Keratinocyte (primary cell): Measurements from ENCODE around the gene MGAT3. TPM values are rescaled to one million over a fixed set of nuclear protein-coding genes. Genes with fewer than 3 reads are reported as not detected.

Experiments
- DNase-seq: peaks from one replicate; pipeline ENCODE4 v3.0.0-alpha.2; 2011; ENCODE audit warnings: low read depth, missing footprints, low spot score
- FAIRE-seq: peaks from 2 replicates; lab custom pipeline; 2011; peaks lifted over from hg19 to GRCh38; lab: Jason Lieb, UNC
- H2AFZ ChIP-seq: 2 replicates; pipeline ENCODE4 v1.6.0; 2012; ENCODE audit warnings: low read length, control low read depth, inconsistent platforms; ENCODE audit not compliant: control insufficient read depth
- H3K27ac ChIP-seq: 2 replicates; pipeline ENCODE4 v1.5.1; 2011; ENCODE audit warnings: low read length; ENCODE audit not compliant: control insufficient read depth, insufficient read depth
- H3K27me3 ChIP-seq: 3 replicates; pipeline ENCODE4 v1.6.0; 2011; ENCODE audit warnings: low read length; ENCODE audit not compliant: control insufficient read depth, insufficient read depth; ENCODE audit errors: extremely low read depth
- H3K36me3 ChIP-seq, 2 experiments: 2 replicates in 1 of 2; 3 replicates in 1 of 2; pipeline ENCODE4 v1.5.1; 2011; ENCODE audit warnings: low read length in 2 of 2, mild to moderate bottlenecking in 1 of 2; ENCODE audit not compliant: control insufficient read depth in 2 of 2, insufficient read depth in 2 of 2; ENCODE audit errors: extremely low read depth in 1 of 2
- H3K4me1 ChIP-seq: 3 replicates; pipeline ENCODE4 v1.5.1; 2011; ENCODE audit warnings: low read length; ENCODE audit not compliant: control insufficient read depth, insufficient read depth; ENCODE audit errors: extremely low read depth
- H3K4me2 ChIP-seq: 3 replicates; pipeline ENCODE4 v1.6.0; 2011; ENCODE audit warnings: low read depth, low read length; ENCODE audit not compliant: control insufficient read depth, insufficient read depth; ENCODE audit errors: extremely low read depth
- H3K4me3 ChIP-seq, 3 experiments: fragments of 200-600 bp in 1 of 3; sonication (generic) in 1 of 3; 2 replicates in 2 of 3; 3 replicates in 1 of 3; pipeline ENCODE4 v1.5.1; 2011 to 2016; ENCODE audit warnings: low read length in 3 of 3, mild to moderate bottlenecking in 3 of 3, control low read depth in 2 of 3, inconsistent platforms in 1 of 3, low read depth in 1 of 3, mixed read lengths in 1 of 3, mixed run types in 1 of 3, moderate library complexity in 1 of 3; ENCODE audit not compliant: control insufficient read depth in 2 of 3, insufficient read depth in 2 of 3; ENCODE audit errors: extremely low read depth in 1 of 3
- H3K79me2 ChIP-seq: 2 replicates; pipeline ENCODE4 v1.6.0; 2012; ENCODE audit warnings: low read length; ENCODE audit not compliant: control insufficient read depth, insufficient read depth
- H3K9ac ChIP-seq: 3 replicates; pipeline ENCODE4 v1.6.0; 2011; ENCODE audit warnings: low read length; ENCODE audit not compliant: control insufficient read depth, insufficient read depth; ENCODE audit errors: extremely low read depth
- H3K9me1 ChIP-seq: 3 replicates; pipeline ENCODE4 v1.6.0; 2011; ENCODE audit warnings: low read length; ENCODE audit not compliant: control insufficient read depth, insufficient read depth; ENCODE audit errors: extremely low read depth
- H3K9me3 ChIP-seq: 2 replicates; pipeline ENCODE4 v1.5.1; 2012; ENCODE audit warnings: low read depth, low read length; ENCODE audit not compliant: control insufficient read depth
- H4K20me1 ChIP-seq: 3 replicates; pipeline ENCODE4 v1.6.0; 2011; ENCODE audit warnings: low read length; ENCODE audit not compliant: control insufficient read depth, insufficient read depth; ENCODE audit errors: extremely low read depth
- CTCF ChIP-seq, 3 experiments: IDR thresholded peaks in 1 of 3; conservative IDR thresholded peaks in 1 of 3; optimal IDR thresholded peaks in 1 of 3; 2 replicates in 2 of 3; 3 replicates in 1 of 3; pipeline versions ENCODE3 to v1.5.1; 2011; ENCODE audit warnings: low read length in 3 of 3, mild to moderate bottlenecking in 3 of 3, moderate library complexity in 2 of 3, control low read depth in 1 of 3, inconsistent platforms in 1 of 3; ENCODE audit not compliant: insufficient read depth in 2 of 3; ENCODE audit errors: extremely low read depth in 1 of 3
- EZH2 ChIP-seq: IDR thresholded peaks from one replicate; pipeline ENCODE4 v1.6.1; 2012; ENCODE audit warnings: inconsistent platforms, mild to moderate bottlenecking, low read length, moderate library complexity
- dilution Hi-C: fragments of 300-500 bp; cut with MboI; formaldehyde crosslinking; loops from one replicate; pipeline ENCODE4 v1.7.0; 2020; ENCODE audit warnings: low sequenced_read_pairs; ENCODE audit not compliant: extremely low pct_ligation_motif_present
- polyA plus RNA-seq, 5 experiments: library from polyadenylated mRNA; depleted of rRNA in 3 of 5; stranded (reverse) in 3 of 5; stranded (forward) in 1 of 5; unstranded in 1 of 5; fragments of >200 nt; gene quantifications; 1 replicate in 1 of 5; 2 replicates in 3 of 5; 3 replicates in 1 of 5; pipeline versions ENCODE4 v1.2.1 to v1.2.3, GENCODE V29; 2011 to 2012; ENCODE audit warnings: missing spikeins in 2 of 5, low read depth in 1 of 5, low replicate concordance in 1 of 5

MGAT3 gene
- polyA plus RNA-seq, 1 donor (not counting 4 experiments of a cell fraction or from before 2014, with no cell fraction given): not detected

GRCh38 chr22:39450258-39450955 is 6.4 kb upstream of the MGAT3 start:
- no peak overlapping the region for H3K4me3 ChIP-seq
- H3K4me2 ChIP-seq: no peak overlapping the region
- no peak for TF ChIP-seq CTCF (optimal IDR thresholded peaks at IDR 0.05 in 1 of 3, IDR thresholded peaks at IDR 0.05 in 1 of 3, conservative IDR thresholded peaks at IDR 0.05 in 1 of 3; ENCODE audit: extremely low read depth in 1 of 3, insufficient read depth in 2 of 3, low read length in 3 of 3)
- TF ChIP-seq EZH2: no peak
- no peak for DNase-seq
- FAIRE-seq: no peak
- no peak overlapping the region for H2AFZ ChIP-seq
- no peaks in the 10 kb centered on the region for H3K36me3 ChIP-seq
- no peaks in the 10 kb centered on the region for H3K9me1 ChIP-seq
- dilution Hi-C loops: no loop called here
- no peaks in the 10 kb centered on the region for H4K20me1 ChIP-seq
- no peaks in the 10 kb centered on the region for H3K9me3 ChIP-seq
- no peak overlapping the region for H3K9ac ChIP-seq
- H3K79me2 ChIP-seq: no peaks in the 10 kb centered on the region
- H3K4me1 ChIP-seq: peaks cover 12% of the 10 kb centered on the region
- no peak overlapping the region for H3K27ac ChIP-seq
- peaks cover 11% of the 10 kb centered on the region for H3K27me3 ChIP-seq

GRCh38 chr22:39452740-39453040 is 4.1 kb upstream of the MGAT3 start:
- Histone ChIP-seq H3K4me2 (no peak overlapping the region), H3K4me3 (no peak overlapping the region), H4K20me1 (no peaks in the 10 kb centered on the region), H3K9me1 (no peaks in the 10 kb centered on the region), H3K27me3 (peaks cover 29% of the 10 kb centered on the region), H3K9ac (no peak overlapping the region), H3K27ac (no peak overlapping the region), H3K79me2 (no peaks in the 10 kb centered on the region), H2AFZ (no peak overlapping the region), H3K9me3 (no peaks in the 10 kb centered on the region), H3K4me1 (peaks cover 7% of the 10 kb centered on the region), H3K36me3 (no peaks in the 10 kb centered on the region)
- no peak for FAIRE-seq
- TF ChIP-seq EZH2: no peak
- no peak for TF ChIP-seq CTCF (optimal IDR thresholded peaks at IDR 0.05 in 1 of 3, IDR thresholded peaks at IDR 0.05 in 1 of 3, conservative IDR thresholded peaks at IDR 0.05 in 1 of 3; ENCODE audit: extremely low read depth in 1 of 3, insufficient read depth in 2 of 3, low read length in 3 of 3)
- DNase-seq: no peak
- dilution Hi-C loops: no loop called here
